Lower leg skin (tissue), 3 donors: ENCODE results near the gene PLPP7.
"Not testable (repeated sequence)": the region's sequence is repeated elsewhere in the genome, so short reads cannot be mapped to it uniquely, and the experiment has no call there.

Experiments
- CTCF ChIP-seq, 3 donors: fragments of 450-650 bp; IDR thresholded peaks; one replicate each; pipeline ENCODE4 v1.5.1; 2016; ENCODE audit warnings: antibody characterized with exemption in 3 of 3, mild to moderate bottlenecking in 3 of 3, moderate library complexity in 2 of 3
- POLR2A ChIP-seq, 2 donors: fragments of 450-650 bp; IDR thresholded peaks; one replicate each; pipeline ENCODE4 v1.6.1; 2016 to 2017; ENCODE audit warnings: antibody characterized with exemption in 2 of 2, mild to moderate bottlenecking in 1 of 2, moderate library complexity in 1 of 2

GRCh38 chr9:131344931-131345535, 55.5 kb downstream of the PLPP7 start:
- not testable (repeated sequence) for TF ChIP-seq CTCF, POLR2A (IDR thresholded peaks at IDR 0.05)
